BJ (cell line): ENCODE data around the gene ECT2L. TPM values are rescaled to one million over a fixed set of nuclear protein-coding genes. Genes with fewer than 3 reads are reported as not detected.

Experiments used
- CTCF ChIA-PET: fragments of 350-600 bp; formaldehyde crosslinking; extraction: SDS; loops from one replicate; lab custom pipeline; 2021; ENCODE audit warnings: antibody characterized with exemption, inconsistent platforms; lab: Yijun Ruan, JAX
- POLR2A ChIA-PET: fragments of 300-600 bp; sonication (Branson Sonifier 250); formaldehyde crosslinking; extraction: SDS; loops from one replicate; lab custom pipeline; 2021; ENCODE audit warnings: antibody characterized with exemption; lab: Charles Lee
- DNase-seq: peaks from one replicate; pipeline ENCODE4 v3.0.0-alpha.2; 2011; ENCODE audit warnings: low read depth
- H3K27me3 ChIP-seq: 2 replicates; pipeline ENCODE4 v1.6.0; 2011; ENCODE audit warnings: low read length; ENCODE audit not compliant: control insufficient read depth, insufficient read depth
- H3K36me3 ChIP-seq: 2 replicates; pipeline ENCODE4 v1.5.1; 2011; ENCODE audit warnings: low read length; ENCODE audit not compliant: control insufficient read depth, insufficient read depth
- H3K4me3 ChIP-seq: 2 replicates; pipeline ENCODE4 v1.5.1; 2011; ENCODE audit warnings: low read depth, mild to moderate bottlenecking, control low read depth, low read length
- polyA plus RNA-seq: library from polyadenylated mRNA; depleted of rRNA; stranded (reverse); fragments of >200 nt; gene quantifications from 2 replicates; pipeline ENCODE4 v1.2.3, GENCODE V29; 2011; rRNA removed
- TF ChIP-seq, protein P1 (sequence below): IDR thresholded peaks from 2 replicates; pipeline ENCODE4 v1.5.1; 2011; ENCODE audit warnings: low read depth, mild to moderate bottlenecking, control low read depth, inconsistent platforms, low read length, moderate library complexity; ENCODE audit not compliant: insufficient read depth

Gene ECT2L
- polyA plus RNA-seq, 1 experiment: not detected

DNA sequence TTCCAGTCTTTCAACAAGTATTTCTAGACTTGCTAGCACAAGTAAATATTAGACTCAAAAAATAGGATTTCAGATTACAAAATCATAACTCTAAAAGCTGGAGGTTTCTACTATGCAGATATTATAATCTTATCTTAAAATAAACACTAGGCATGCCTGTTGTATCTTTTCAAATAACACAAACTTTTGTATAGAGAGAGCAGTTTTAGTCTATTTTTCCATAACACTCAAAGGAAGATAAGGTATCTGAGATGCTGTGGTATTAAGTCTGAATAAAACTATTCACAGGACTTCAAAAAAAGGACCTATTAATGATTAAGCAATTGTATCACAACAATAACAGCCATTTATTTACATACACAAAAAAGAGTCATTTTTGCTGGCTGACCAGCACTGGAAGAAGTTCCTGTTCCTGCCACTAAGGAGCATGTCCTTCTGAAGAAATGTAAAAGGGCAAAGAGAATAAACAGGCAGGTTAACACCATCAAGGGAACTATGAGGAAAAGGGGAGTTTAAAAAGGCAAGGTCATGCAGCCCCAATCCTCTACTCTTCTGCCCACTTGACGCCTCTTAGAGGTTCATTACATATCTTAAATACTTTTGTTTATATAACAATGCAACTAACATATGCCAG, 152.8 kb downstream of the ECT2L start:
- CTCF ChIA-PET: no interaction called here
- DNase-seq: no peak
- Histone ChIP-seq H3K27me3 (no peaks in the 10 kb centered on the region), H3K36me3 (0 out of 2 replicates have a peak, but pooled peaks cover 2% of the 10 kb centered on the region), H3K4me3 (no peak overlapping the region)
- TF ChIP-seq, protein P1, sequence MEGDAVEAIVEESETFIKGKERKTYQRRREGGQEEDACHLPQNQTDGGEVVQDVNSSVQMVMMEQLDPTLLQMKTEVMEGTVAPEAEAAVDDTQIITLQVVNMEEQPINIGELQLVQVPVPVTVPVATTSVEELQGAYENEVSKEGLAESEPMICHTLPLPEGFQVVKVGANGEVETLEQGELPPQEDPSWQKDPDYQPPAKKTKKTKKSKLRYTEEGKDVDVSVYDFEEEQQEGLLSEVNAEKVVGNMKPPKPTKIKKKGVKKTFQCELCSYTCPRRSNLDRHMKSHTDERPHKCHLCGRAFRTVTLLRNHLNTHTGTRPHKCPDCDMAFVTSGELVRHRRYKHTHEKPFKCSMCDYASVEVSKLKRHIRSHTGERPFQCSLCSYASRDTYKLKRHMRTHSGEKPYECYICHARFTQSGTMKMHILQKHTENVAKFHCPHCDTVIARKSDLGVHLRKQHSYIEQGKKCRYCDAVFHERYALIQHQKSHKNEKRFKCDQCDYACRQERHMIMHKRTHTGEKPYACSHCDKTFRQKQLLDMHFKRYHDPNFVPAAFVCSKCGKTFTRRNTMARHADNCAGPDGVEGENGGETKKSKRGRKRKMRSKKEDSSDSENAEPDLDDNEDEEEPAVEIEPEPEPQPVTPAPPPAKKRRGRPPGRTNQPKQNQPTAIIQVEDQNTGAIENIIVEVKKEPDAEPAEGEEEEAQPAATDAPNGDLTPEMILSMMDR: 0 out of 2 replicates have a peak, but pooled peaks have one; percentile 6
- POLR2A ChIA-PET: no interaction called here

DNA sequence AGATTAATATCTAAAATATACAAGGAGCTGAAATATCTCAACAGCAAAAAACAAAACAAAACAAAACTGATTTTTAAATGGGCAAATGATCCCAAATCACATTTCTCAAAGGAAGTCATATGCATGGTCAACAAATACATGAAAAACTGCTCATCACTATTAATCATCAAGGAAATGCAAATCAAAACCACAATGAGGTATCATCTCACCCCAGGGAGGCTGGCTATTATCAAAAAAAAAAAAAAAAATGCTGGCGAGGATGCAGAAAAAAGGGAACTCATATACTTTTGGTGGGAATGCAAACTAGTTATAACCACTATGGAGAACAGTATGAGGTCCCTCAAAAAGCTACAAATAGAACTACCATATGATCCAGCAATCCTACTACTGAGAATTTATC, 157.6 kb downstream of the ECT2L start:
- no peaks in the 10 kb centered on the region for H3K36me3 ChIP-seq
- DNase-seq: no peak
- TF ChIP-seq, protein P1: no peak
- H3K4me3 ChIP-seq: no peak overlapping the region
- no peaks in the 10 kb centered on the region for H3K27me3 ChIP-seq
- ChIA-PET CTCF (no interaction called here), POLR2A (no interaction called here)

Other genes with a start within 250 kb of the ECT2L start
- gene CCDC28A, start 22.3 kb upstream of the ECT2L start, polyA plus RNA-seq: 7.3 and 17.3 TPM in 2 replicates
- 27.2 and 29.9 TPM in 2 replicates for gene REPS1, start 192.2 kb downstream of the ECT2L start, polyA plus RNA-seq
- gene ABRACL, start 232.7 kb downstream of the ECT2L start, polyA plus RNA-seq: 13.1 and 23.1 TPM in 2 replicates